HL-60 (cell line): ENCODE measurements around the gene TBCC.
"Not testable (repeated sequence)": the region's sequence is repeated elsewhere in the genome, so short reads cannot be mapped to it uniquely, and the experiment has no call there.

Experiments used
- DNase-seq, 2 experiments: peaks; one replicate each; pipeline ENCODE4 v3.0.0-alpha.2; 2010 to 2020; ENCODE audit warnings: low read depth in 1 of 2, low spot score in 1 of 2
- H3K27ac ChIP-seq: fragments of 250-450 bp; sonication (Bioruptor Pico); replicated peaks from 2 replicates; pipeline ENCODE4 v1.5.1; 2020; ENCODE audit warnings: mild to moderate bottlenecking, moderate library complexity
- H3K27me3 ChIP-seq: fragments of 250-450 bp; sonication (Bioruptor Pico); 2 replicates; pipeline ENCODE4 v1.5.1; 2021; ENCODE audit warnings: mild to moderate bottlenecking, moderate library complexity; ENCODE audit not compliant: insufficient read depth, poor library complexity, severe bottlenecking
- H3K4me3 ChIP-seq: replicated peaks from 2 replicates; pipeline ENCODE4 v1.5.1; 2011; ENCODE audit warnings: mild to moderate bottlenecking, control low read depth, low read length; ENCODE audit not compliant: insufficient read depth
- GABPA ChIP-seq: IDR thresholded peaks from 2 replicates; pipeline ENCODE4 v1.6.1; 2012; ENCODE audit warnings: low read depth
- POLR2AphosphoS5 ChIP-seq: IDR thresholded peaks from 2 replicates; pipeline ENCODE4 v1.6.1; 2012; ENCODE audit warnings: low read depth
- SPI1 ChIP-seq: IDR thresholded peaks from 2 replicates; pipeline ENCODE4 v1.6.1; 2012; ENCODE audit warnings: low read depth, mild to moderate bottlenecking, borderline replicate concordance
- TF ChIP-seq, protein P1 (sequence below): IDR thresholded peaks from 2 replicates; pipeline ENCODE4 v1.6.1; 2012; ENCODE audit warnings: low read depth; ENCODE audit not compliant: insufficient replicate concordance
- TF ChIP-seq, protein P2 (sequence below): IDR thresholded peaks from one replicate; pipeline ENCODE4 v1.5.1; 2011; ENCODE audit warnings: low read length, control low read depth, inconsistent platforms; ENCODE audit not compliant: insufficient read depth

Gene TBCC

DNA sequence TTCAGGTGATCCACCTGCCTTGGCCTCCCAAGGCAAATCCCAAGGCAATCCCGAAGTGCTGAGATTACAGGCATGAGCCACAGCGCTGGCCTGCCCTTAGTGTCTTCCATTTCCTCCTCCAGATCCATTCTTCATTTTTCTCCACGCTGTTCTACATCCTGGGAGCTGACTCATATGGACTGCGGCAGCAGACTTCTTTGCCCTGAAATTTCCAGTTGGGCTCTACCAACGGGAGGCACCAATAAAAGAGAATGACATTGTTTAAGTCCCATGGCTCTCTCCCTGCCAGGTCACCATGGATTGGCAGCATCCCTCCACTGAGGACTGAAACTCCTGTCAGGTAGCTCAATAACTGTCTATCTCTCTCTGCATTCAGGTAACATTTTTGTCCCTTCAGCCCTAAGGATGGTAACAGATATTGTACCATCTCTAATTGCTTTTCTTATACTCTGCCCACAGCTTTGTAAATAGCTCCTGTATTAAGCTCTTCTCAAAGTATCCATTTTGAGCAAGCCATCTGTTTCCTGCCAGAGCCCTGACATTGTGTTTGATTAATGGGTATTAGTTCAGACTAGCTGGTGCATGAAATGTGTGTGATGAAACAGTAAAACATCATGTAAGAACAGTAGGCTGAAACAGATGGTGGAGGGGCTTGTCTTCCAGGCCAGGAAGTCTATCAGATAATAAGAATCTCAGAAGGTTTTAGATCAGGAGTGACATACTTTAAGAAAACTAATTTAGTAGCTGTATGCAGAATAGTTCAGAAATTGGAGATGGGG lies 3.6 kb downstream of the TBCC start:
- Histone ChIP-seq H3K27me3 (no peaks in the 10 kb centered on the region), H3K4me3 (no peak overlapping the region), H3K27ac (no peak overlapping the region)
- TF ChIP-seq SPI1: no peak
- TF ChIP-seq POLR2AphosphoS5: no peak
- TF ChIP-seq GABPA: no peak
- TF ChIP-seq, protein P1, sequence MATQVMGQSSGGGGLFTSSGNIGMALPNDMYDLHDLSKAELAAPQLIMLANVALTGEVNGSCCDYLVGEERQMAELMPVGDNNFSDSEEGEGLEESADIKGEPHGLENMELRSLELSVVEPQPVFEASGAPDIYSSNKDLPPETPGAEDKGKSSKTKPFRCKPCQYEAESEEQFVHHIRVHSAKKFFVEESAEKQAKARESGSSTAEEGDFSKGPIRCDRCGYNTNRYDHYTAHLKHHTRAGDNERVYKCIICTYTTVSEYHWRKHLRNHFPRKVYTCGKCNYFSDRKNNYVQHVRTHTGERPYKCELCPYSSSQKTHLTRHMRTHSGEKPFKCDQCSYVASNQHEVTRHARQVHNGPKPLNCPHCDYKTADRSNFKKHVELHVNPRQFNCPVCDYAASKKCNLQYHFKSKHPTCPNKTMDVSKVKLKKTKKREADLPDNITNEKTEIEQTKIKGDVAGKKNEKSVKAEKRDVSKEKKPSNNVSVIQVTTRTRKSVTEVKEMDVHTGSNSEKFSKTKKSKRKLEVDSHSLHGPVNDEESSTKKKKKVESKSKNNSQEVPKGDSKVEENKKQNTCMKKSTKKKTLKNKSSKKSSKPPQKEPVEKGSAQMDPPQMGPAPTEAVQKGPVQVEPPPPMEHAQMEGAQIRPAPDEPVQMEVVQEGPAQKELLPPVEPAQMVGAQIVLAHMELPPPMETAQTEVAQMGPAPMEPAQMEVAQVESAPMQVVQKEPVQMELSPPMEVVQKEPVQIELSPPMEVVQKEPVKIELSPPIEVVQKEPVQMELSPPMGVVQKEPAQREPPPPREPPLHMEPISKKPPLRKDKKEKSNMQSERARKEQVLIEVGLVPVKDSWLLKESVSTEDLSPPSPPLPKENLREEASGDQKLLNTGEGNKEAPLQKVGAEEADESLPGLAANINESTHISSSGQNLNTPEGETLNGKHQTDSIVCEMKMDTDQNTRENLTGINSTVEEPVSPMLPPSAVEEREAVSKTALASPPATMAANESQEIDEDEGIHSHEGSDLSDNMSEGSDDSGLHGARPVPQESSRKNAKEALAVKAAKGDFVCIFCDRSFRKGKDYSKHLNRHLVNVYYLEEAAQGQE: no peak
- TF ChIP-seq, protein P2, sequence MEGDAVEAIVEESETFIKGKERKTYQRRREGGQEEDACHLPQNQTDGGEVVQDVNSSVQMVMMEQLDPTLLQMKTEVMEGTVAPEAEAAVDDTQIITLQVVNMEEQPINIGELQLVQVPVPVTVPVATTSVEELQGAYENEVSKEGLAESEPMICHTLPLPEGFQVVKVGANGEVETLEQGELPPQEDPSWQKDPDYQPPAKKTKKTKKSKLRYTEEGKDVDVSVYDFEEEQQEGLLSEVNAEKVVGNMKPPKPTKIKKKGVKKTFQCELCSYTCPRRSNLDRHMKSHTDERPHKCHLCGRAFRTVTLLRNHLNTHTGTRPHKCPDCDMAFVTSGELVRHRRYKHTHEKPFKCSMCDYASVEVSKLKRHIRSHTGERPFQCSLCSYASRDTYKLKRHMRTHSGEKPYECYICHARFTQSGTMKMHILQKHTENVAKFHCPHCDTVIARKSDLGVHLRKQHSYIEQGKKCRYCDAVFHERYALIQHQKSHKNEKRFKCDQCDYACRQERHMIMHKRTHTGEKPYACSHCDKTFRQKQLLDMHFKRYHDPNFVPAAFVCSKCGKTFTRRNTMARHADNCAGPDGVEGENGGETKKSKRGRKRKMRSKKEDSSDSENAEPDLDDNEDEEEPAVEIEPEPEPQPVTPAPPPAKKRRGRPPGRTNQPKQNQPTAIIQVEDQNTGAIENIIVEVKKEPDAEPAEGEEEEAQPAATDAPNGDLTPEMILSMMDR: no peak
- peak in 1 of 2 experiments; percentile 32 for DNase-seq

DNA sequence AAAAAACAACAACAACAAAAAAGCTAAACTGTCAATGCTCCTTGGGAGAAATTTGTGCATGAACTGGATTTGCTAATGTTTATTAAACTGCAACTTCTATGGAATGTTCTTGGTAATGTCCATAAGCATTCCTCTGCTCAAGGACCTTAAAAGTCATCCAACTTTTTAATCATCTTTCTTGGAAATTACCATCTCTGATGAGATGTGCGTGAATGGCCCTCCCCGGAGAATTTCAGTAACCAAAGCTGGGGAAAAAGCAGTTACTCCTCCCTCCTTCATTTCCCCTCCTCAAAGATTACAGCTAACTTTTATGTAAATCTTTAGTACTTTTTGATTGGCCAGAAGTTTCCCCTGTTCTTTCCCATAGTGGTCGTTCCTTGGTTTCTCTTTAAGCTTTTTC lies 5.2 kb downstream of the TBCC start:
- TF ChIP-seq, protein P1: no peak
- TF ChIP-seq, protein P2: no peak
- no peak for TF ChIP-seq SPI1
- TF ChIP-seq GABPA: no peak
- no peak for TF ChIP-seq POLR2AphosphoS5
- H3K27me3 ChIP-seq: no peaks in the 10 kb centered on the region
- DNase-seq: no peak
- no peak overlapping the region for H3K27ac ChIP-seq
- no peak overlapping the region for H3K4me3 ChIP-seq

DNA sequence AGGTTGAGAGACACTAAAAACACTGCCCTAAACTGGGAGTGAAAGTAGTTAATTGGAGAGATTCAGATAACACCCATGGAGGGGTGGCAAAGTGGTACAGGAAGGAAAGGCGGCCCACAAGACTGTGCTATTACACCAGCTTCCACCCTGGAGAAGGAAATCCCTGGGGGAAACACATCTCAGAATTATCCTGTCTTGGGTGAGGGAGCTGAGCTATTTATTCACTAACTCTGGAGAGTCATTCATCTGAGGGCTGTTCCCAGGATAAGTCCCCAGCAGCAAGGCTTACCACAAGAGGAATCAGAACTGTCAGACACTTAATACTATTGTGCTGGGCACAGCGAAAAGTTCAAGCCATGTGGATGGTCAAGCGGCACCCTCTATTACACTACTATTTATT lies 9.9 kb downstream of the TBCC start:
- no peaks in the 10 kb centered on the region for H3K27me3 ChIP-seq
- H3K27ac ChIP-seq: no peak overlapping the region
- DNase-seq: no peak
- no peak overlapping the region for H3K4me3 ChIP-seq
- TF ChIP-seq GABPA: no peak
- TF ChIP-seq, protein P1: no peak
- no peak for TF ChIP-seq POLR2AphosphoS5
- TF ChIP-seq, protein P2: no peak
- no peak for TF ChIP-seq SPI1

DNA sequence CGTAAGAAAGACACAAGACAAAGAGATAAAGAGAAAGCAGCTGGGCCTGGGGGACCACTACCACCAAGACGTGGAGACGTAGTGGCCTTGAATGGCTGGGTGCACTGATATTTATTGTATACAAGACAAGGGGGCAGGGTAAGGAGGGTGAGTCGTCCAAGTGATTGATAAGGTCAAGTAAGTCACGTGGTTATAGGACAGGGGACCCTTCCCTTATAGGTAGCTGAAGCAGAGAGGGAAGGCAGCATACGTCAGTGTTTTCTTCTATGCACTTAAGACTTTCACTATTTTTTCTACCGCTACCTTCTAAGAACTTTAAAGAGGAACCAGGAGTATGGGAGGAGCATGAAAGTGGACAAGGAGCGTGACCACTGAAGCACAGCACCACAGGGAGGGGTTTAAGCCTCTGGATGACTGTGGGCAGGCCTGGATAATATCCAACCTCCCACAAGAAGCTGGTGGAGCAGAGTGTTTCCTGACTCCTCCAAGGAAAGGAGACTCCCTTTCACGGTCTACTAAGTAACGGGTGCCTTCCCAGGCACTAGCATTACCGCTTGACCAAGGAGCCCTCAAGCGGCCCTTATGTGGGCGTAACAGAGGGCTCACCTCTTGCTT lies 11.9 kb downstream of the TBCC start:
- not testable (repeated sequence) for H3K27ac ChIP-seq, H3K27me3 ChIP-seq, DNase-seq, H3K4me3 ChIP-seq
